HepG2 (cell line): Measurements from ENCODE around the gene FAM163A. TPM values are rescaled to one million over a fixed set of nuclear protein-coding genes. Genes with fewer than 3 reads are reported as not detected.

ENCODE experiments used
- ATAC-seq: fragments of 200-7000 bp; cut with Tn5 transposase; 3 replicates; pipeline ENCODE4 v1.9.1; 2020; ENCODE audit warnings: mild to moderate bottlenecking, moderate library complexity
- BruUV-seq: library from RNA; stranded (reverse); fragments of 400-500 nt; replicated peaks from 2 replicates; lab custom pipeline; 2021; lab: Mats Ljungman, UMichigan
- CTCF ChIA-PET: fragments of 300-600 bp; formaldehyde crosslinking; extraction: SDS; loops from one replicate; lab custom pipeline; 2021; ENCODE audit warnings: low total read pairs, inconsistent platforms, low intra/inter-chr PET ratio; lab: Yijun Ruan, JAX
- POLR2A ChIA-PET: fragments of 350-600 bp; sonication (Branson Sonifier 250); formaldehyde crosslinking; loops from one replicate; lab custom pipeline; 2020; ENCODE audit warnings: antibody characterized with exemption, inconsistent platforms; lab: Yijun Ruan, JAX
- DNase-seq: peaks from one replicate; pipeline ENCODE4 v3.0.0-alpha.2; 2015; ENCODE audit warnings: low spot score
- FAIRE-seq: peaks from 3 replicates; lab custom pipeline; 2011; peaks lifted over from hg19 to GRCh38; lab: Jason Lieb, UNC
- H2AFZ ChIP-seq: one replicate; pipeline ENCODE4 v1.6.1; 2011; ENCODE audit warnings: low read length, inconsistent platforms
- H3K27ac ChIP-seq: fragments of 300-600 bp; 3 replicates; pipeline ENCODE4 v1.8.0; 2011; ENCODE audit warnings: mixed run types, mild to moderate bottlenecking, mixed read lengths, low read length, inconsistent platforms; ENCODE audit not compliant: insufficient read depth; ENCODE audit errors: extremely low read length
- H3K27me3 ChIP-seq, 2 experiments: fragments of 200-600 bp in 1 of 2; 2 replicates in 1 of 2; 3 replicates in 1 of 2; pipeline versions ENCODE4 v1.6.0 to v1.8.0; 2011; ENCODE audit warnings: low read length in 2 of 2, mild to moderate bottlenecking in 2 of 2, moderate library complexity in 2 of 2, inconsistent platforms in 1 of 2; ENCODE audit not compliant: insufficient read depth in 2 of 2, control insufficient read depth in 1 of 2
- H3K36me3 ChIP-seq, 2 experiments: fragments of 200-600 bp in 1 of 2; replicated peaks in 1 of 2; 2 replicates in 1 of 2; 3 replicates in 1 of 2; pipeline versions ENCODE4 v1.5.1 to v1.8.0; 2011; ENCODE audit warnings: low read length in 2 of 2, inconsistent platforms in 1 of 2; ENCODE audit not compliant: insufficient read depth in 2 of 2, control insufficient read depth in 1 of 2
- H3K4me1 ChIP-seq: 2 replicates; pipeline ENCODE4 v1.5.1; 2012; ENCODE audit warnings: low read length, inconsistent platforms; ENCODE audit not compliant: insufficient read depth
- H3K4me2 ChIP-seq: 2 replicates; pipeline ENCODE4 v1.6.0; 2011; ENCODE audit warnings: low read depth, low read length, inconsistent platforms
- H3K4me3 ChIP-seq, 3 experiments: fragments of 200-600 bp in 1 of 3; sonication (generic), shearing (Covaris generic) in 1 of 3; replicated peaks in 1 of 3; 2 replicates each; pipeline ENCODE4 v1.5.1; 2011 to 2016; ENCODE audit warnings: low read length in 3 of 3, inconsistent platforms in 2 of 3, low read depth in 2 of 3, mild to moderate bottlenecking in 2 of 3, control low read depth in 1 of 3, mixed read lengths in 1 of 3; ENCODE audit not compliant: insufficient read depth in 1 of 3
- H3K79me2 ChIP-seq: one replicate; pipeline ENCODE4 v1.6.1; 2011; ENCODE audit warnings: low read length, inconsistent platforms; ENCODE audit not compliant: insufficient read depth
- H3K9ac ChIP-seq: 2 replicates; pipeline ENCODE4 v1.6.0; 2011; ENCODE audit warnings: mild to moderate bottlenecking, low read depth, low read length, inconsistent platforms; ENCODE audit not compliant: insufficient read depth
- H3K9me3 ChIP-seq: 2 replicates; pipeline ENCODE4 v1.5.1; 2012; ENCODE audit warnings: mild to moderate bottlenecking, low read length
- H4K20me1 ChIP-seq: 2 replicates; pipeline ENCODE4 v1.6.0; 2011; ENCODE audit warnings: inconsistent platforms, mild to moderate bottlenecking, low read length, moderate library complexity; ENCODE audit not compliant: insufficient read depth
- CCAR2 ChIP-seq: fragments of 200-400 bp; formaldehyde crosslinking; optimal IDR thresholded peaks from 2 replicates; pipeline ENCODE3; 2018; ENCODE audit warnings: low read depth, mild to moderate bottlenecking, low read length, moderate library complexity
- CHCHD3 ChIP-seq: sonication (generic); formaldehyde crosslinking; IDR thresholded peaks from 2 replicates; pipeline ENCODE4 v1.8.0; 2022; ENCODE audit warnings: mild to moderate bottlenecking, missing genetic modification reagents, moderate library complexity
- DR1 ChIP-seq: sonication (generic); formaldehyde crosslinking; IDR thresholded peaks from 2 replicates; pipeline ENCODE4 v1.8.0; 2021; ENCODE audit warnings: mild to moderate bottlenecking, missing genetic modification reagents, inconsistent platforms
- MAF1 ChIP-seq: sonication (generic); formaldehyde crosslinking; IDR thresholded peaks from 2 replicates; pipeline ENCODE4 v1.5.0; 2020; ENCODE audit warnings: missing genetic modification reagents, borderline replicate concordance
- NFYB ChIP-seq: sonication (generic); formaldehyde crosslinking; IDR thresholded peaks from 2 replicates; pipeline ENCODE4 v1.4.0; 2020; ENCODE audit warnings: missing genetic modification reagents
- POGZ ChIP-seq: sonication (generic); formaldehyde crosslinking; IDR thresholded peaks from 2 replicates; pipeline ENCODE4 v1.4.0; 2020; ENCODE audit warnings: mild to moderate bottlenecking, missing genetic modification reagents
- TCF7 ChIP-seq: sonication (generic); IDR thresholded peaks from 2 replicates; pipeline ENCODE4 v1.6.1; 2016; ENCODE audit warnings: antibody characterized with exemption, low read depth
- TSC22D2 ChIP-seq: sonication (generic); formaldehyde crosslinking; IDR thresholded peaks from 2 replicates; pipeline ENCODE4 v1.5.1; 2020; ENCODE audit warnings: missing genetic modification reagents, mild to moderate bottlenecking, borderline replicate concordance
- ZC3H4 ChIP-seq: sonication (generic); formaldehyde crosslinking; IDR thresholded peaks from 2 replicates; pipeline ENCODE4 v1.4.0; 2020; ENCODE audit warnings: missing genetic modification reagents, borderline replicate concordance
- ZNF3 ChIP-seq: IDR thresholded peaks from 2 replicates; pipeline ENCODE4 v1.7.0; 2017; ENCODE audit warnings: inconsistent platforms
- ZNF558 ChIP-seq: sonication (generic); formaldehyde crosslinking; IDR thresholded peaks from 2 replicates; pipeline ENCODE4 v1.9.0; 2022; ENCODE audit warnings: mild to moderate bottlenecking, missing genetic modification reagents, borderline replicate concordance
- ZNF563 ChIP-seq: sonication (generic); formaldehyde crosslinking; IDR thresholded peaks from 2 replicates; pipeline ENCODE4 v1.8.0; 2022; ENCODE audit warnings: mild to moderate bottlenecking, moderate library complexity, missing genetic modification reagents
- ZNF629 ChIP-seq: sonication (generic); formaldehyde crosslinking; conservative IDR thresholded peaks from 2 replicates; pipeline ENCODE4 v1.5.0; 2020; ENCODE audit warnings: missing genetic modification reagents
- WGBS: methylation state at CpG from one replicate; pipeline ENCODE4 v1.1.6; 2017; ENCODE audit warnings: low lambda C conversion rate; 5-methylcytosine and 5-hydroxymethylcytosine counted together
- in situ Hi-C: cut with HindIII; loops from 2 replicates; pipeline ENCODE4 v1.10.0; 2017; ENCODE audit warnings: low pct_unique_long_range_greater_than_20kb; ENCODE audit not compliant: extremely low pct_ligation_motif_present
- intact Hi-C: fragments of 100-400 bp; cut with micrococcal nuclease; formaldehyde crosslinking; loops from one replicate; pipeline ENCODE4 v1.10.0; 2022; ENCODE audit not compliant: unreplicated experiment
- polyA plus RNA-seq, 8 experiments: library from polyadenylated mRNA; depleted of rRNA in 3 of 8; stranded (reverse) in 7 of 8; unstranded in 1 of 8; fragments of >200 nt; fragmentation: Illumina TruSeq in 4 of 8; extraction: Trizol in 4 of 8; gene quantifications; 2 replicates each; pipeline versions ENCODE4 v1.2.1 to v1.2.3, GENCODE V29; 2011 to 2016; ENCODE audit warnings: low read depth in 4 of 8, missing spikeins in 1 of 8, mixed read lengths in 1 of 8; ENCODE audit not compliant: insufficient read depth in 1 of 8
- total RNA-seq, 5 experiments: library from RNA; depleted of rRNA; stranded (reverse); fragments of >200 nt; fragmentation: Illumina TruSeq; extraction: Trizol; gene quantifications; 2 replicates each; pipeline ENCODE4 v1.2.3, GENCODE V29; 2016; ENCODE audit warnings: low read depth in 1 of 5

The FAM163A gene
- total and polyA plus RNA-seq, 2 of the 13 experiments (the other 11 are each of a cell fraction or from before 2014, with no cell fraction given), result not detected

GRCh38 chr1:179825798-179826460, 82.8 kb downstream of the FAM163A start:
- no peak for TF ChIP-seq DR1 (CRISPR knock-in tag)
- no peak for TF ChIP-seq ZNF3 (CRISPR knock-in tag)
- TF ChIP-seq ZC3H4 (CRISPR knock-in tag), result no peak
- TF ChIP-seq CHCHD3, result no peak
- no peak for TF ChIP-seq ZNF629
- TF ChIP-seq MAF1, result no peak
- TF ChIP-seq ZNF563 (CRISPR knock-in tag), result no peak
- TF ChIP-seq POGZ, result no peak
- TF ChIP-seq NFYB (CRISPR knock-in tag), result no peak
- TF ChIP-seq TSC22D2, result no peak
- TF ChIP-seq ZNF558, result no peak
- TF ChIP-seq CCAR2, result no peak
- no peak for TF ChIP-seq TCF7
- DNase-seq, result no peak
- no peak overlapping the region for H3K4me3 ChIP-seq
- intact Hi-C loops (no loop called here), in situ Hi-C loops (no loop called here)
- no TSS peak for BruUV-seq
- no peak overlapping the region for H3K4me2 ChIP-seq
- FAIRE-seq, result no peak
- ChIA-PET CTCF (no interaction called here), POLR2A (no interaction called here)
- no peaks in the 10 kb centered on the region for H4K20me1 ChIP-seq
- no peak overlapping the region for H3K9ac ChIP-seq
- no peaks in the 10 kb centered on the region for H3K79me2 ChIP-seq
- H3K9me3 ChIP-seq, result no peaks in the 10 kb centered on the region
- ATAC-seq, result no peak; the same call in 1 of the 3 replicates
- H2AFZ ChIP-seq, result no peak overlapping the region
- no peak overlapping the region for H3K27ac ChIP-seq
- H3K4me1 ChIP-seq, result peaks cover 9% of the 10 kb centered on the region; the same call in 1 of the 2 replicates
- H3K27me3 ChIP-seq, result peaks cover 1 to 45% of the 10 kb centered on the region in 2 experiments; a peak in 4 of 5 replicates
- WGBS, result 47% methylated on average over 11 of the region's 13 CpGs
- H3K36me3 ChIP-seq, result no peaks in the 10 kb centered on the region
